A549 (cell line): ENCODE measurements around the gene WDR17. TPM values are rescaled to one million over a fixed set of nuclear protein-coding genes. Genes with fewer than 3 reads are reported as not detected.

ENCODE experiments used
- ATAC-seq, 2 experiments: fragments of 200-7000 bp in 1 of 2; fragments of >200 bp in 1 of 2; cut with Nextera tagmentation in 1 of 2; cut with Tn5 transposase in 1 of 2; 3 replicates each; pipeline versions ENCODE4 v1.8.0 to v1.9.1; 2018 to 2020; ENCODE audit warnings: mild to moderate bottlenecking in 1 of 2, moderate library complexity in 1 of 2
- CTCF ChIA-PET: fragments of 300-600 bp; sonication (Branson Sonifier 250); formaldehyde crosslinking; extraction: SDS; loops from one replicate; lab custom pipeline; 2021; ENCODE audit warnings: antibody characterized with exemption, inconsistent platforms; lab: Yijun Ruan, JAX
- POLR2A ChIA-PET: fragments of 350-600 bp; formaldehyde crosslinking; extraction: SDS; loops from one replicate; lab custom pipeline; 2021; ENCODE audit warnings: antibody characterized with exemption, inconsistent platforms; lab: Yijun Ruan, JAX
- DNase-seq, 2 experiments: peaks; one replicate each; pipeline versions ENCODE4 v3.0.0 to v3.0.0-alpha.2; 2011 to 2016; ENCODE audit warnings: low read depth in 1 of 2, low spot score in 1 of 2
- FAIRE-seq: peaks from 2 replicates; lab custom pipeline; 2011; peaks lifted over from hg19 to GRCh38; lab: Jason Lieb, UNC
- H3K27ac ChIP-seq, 2 experiments: fragments of >200 bp; sonication (Bioruptor Twin); formaldehyde crosslinking; 3 replicates each; pipeline ENCODE4 v1.5.1; 2016 to 2017
- H3K4me1 ChIP-seq: fragments of >200 bp; sonication (Bioruptor Twin); formaldehyde crosslinking; 3 replicates; pipeline ENCODE4 v1.6.1; 2016
- H3K4me2 ChIP-seq: fragments of >200 bp; sonication (Bioruptor Twin); formaldehyde crosslinking; 3 replicates; pipeline ENCODE4 v1.6.1; 2016
- H3K4me3 ChIP-seq: fragments of >200 bp; sonication (Bioruptor Twin); formaldehyde crosslinking; 3 replicates; pipeline ENCODE4 v1.5.1; 2016
- H3K9me3 ChIP-seq: fragments of >200 bp; sonication (Bioruptor Twin); formaldehyde crosslinking; 3 replicates; pipeline ENCODE4 v1.6.1; 2016
- ATOH8 ChIP-seq: fragments of 250-450 bp; sonication (Bioruptor Pico); IDR thresholded peaks from 2 replicates; pipeline ENCODE4 v1.5.0; 2020; ENCODE audit warnings: low read depth, mild to moderate bottlenecking, moderate library complexity
- BCL3 ChIP-seq: fragments of >200 bp; sonication (Bioruptor Twin); formaldehyde crosslinking; IDR thresholded peaks from 3 replicates; pipeline ENCODE4 v1.6.1; 2016
- CBX8 ChIP-seq: fragments of 200-600 bp; sonication (generic); IDR thresholded peaks from 2 replicates; pipeline ENCODE4 v1.6.1; 2016
- CEBPB ChIP-seq, 2 experiments: fragments of >200 bp in 1 of 2; sonication (Bioruptor Twin) in 1 of 2; formaldehyde crosslinking in 1 of 2; IDR thresholded peaks; 2 replicates each; pipeline ENCODE4 v1.6.1; 2012 to 2016
- CTCF ChIP-seq: fragments of >200 bp; sonication (Bioruptor Twin); formaldehyde crosslinking; IDR thresholded peaks from 3 replicates; pipeline ENCODE4 v1.5.1; 2016
- ESRRA ChIP-seq: fragments of 150-350 bp; IDR thresholded peaks from 2 replicates; pipeline ENCODE4 v1.6.1; 2014; ENCODE audit warnings: mild to moderate bottlenecking, low read length, borderline replicate concordance
- FOSB ChIP-seq: fragments of 250-450 bp; sonication (Bioruptor Pico); IDR thresholded peaks from 2 replicates; pipeline ENCODE4 v1.5.0; 2020; ENCODE audit warnings: mild to moderate bottlenecking, moderate library complexity
- HEYL ChIP-seq: fragments of 250-450 bp; sonication (Bioruptor Pico); IDR thresholded peaks from 2 replicates; pipeline ENCODE4 v1.8.0; 2021; ENCODE audit warnings: mild to moderate bottlenecking, moderate library complexity
- HOXA7 ChIP-seq: fragments of 250-450 bp; sonication (Bioruptor Pico); IDR thresholded peaks from 2 replicates; pipeline ENCODE4 v1.5.0; 2020; ENCODE audit warnings: mild to moderate bottlenecking, moderate library complexity
- HOXB5 ChIP-seq: fragments of 250-450 bp; sonication (Bioruptor Pico); IDR thresholded peaks from 2 replicates; pipeline ENCODE4 v1.5.0; 2020; ENCODE audit warnings: mild to moderate bottlenecking, moderate library complexity
- JUNB ChIP-seq: fragments of >200 bp; sonication (Bioruptor Twin); formaldehyde crosslinking; IDR thresholded peaks from 2 replicates; pipeline ENCODE4 v1.6.1; 2016
- KDM5A ChIP-seq: fragments of 200-600 bp; sonication (generic); IDR thresholded peaks from 2 replicates; pipeline ENCODE4 v1.6.1; 2016; ENCODE audit warnings: antibody characterized with exemption, mild to moderate bottlenecking
- MAFK ChIP-seq: fragments of 450-650 bp; IDR thresholded peaks from 2 replicates; pipeline ENCODE4 v1.6.1; 2014; ENCODE audit not compliant: partially characterized antibody
- MAZ ChIP-seq: fragments of 150-350 bp; IDR thresholded peaks from 2 replicates; pipeline ENCODE4 v1.6.1; 2014; ENCODE audit warnings: antibody characterized with exemption, low read depth, low read length, borderline replicate concordance
- MYC ChIP-seq: IDR thresholded peaks from 2 replicates; pipeline ENCODE4 v1.6.1; 2012; ENCODE audit warnings: mild to moderate bottlenecking, inconsistent platforms, low read length, improper control_type of control experiment, borderline replicate concordance
- NPAS2 ChIP-seq: fragments of 250-450 bp; sonication (Bioruptor Pico); IDR thresholded peaks from 2 replicates; pipeline ENCODE4 v1.8.0; 2022; ENCODE audit warnings: mild to moderate bottlenecking, moderate library complexity, borderline replicate concordance
- NR3C1 ChIP-seq: fragments of >200 bp; sonication (Bioruptor Twin); formaldehyde crosslinking; IDR thresholded peaks from 3 replicates; pipeline ENCODE4 v1.6.1; 2017
- PHF8 ChIP-seq: fragments of 200-600 bp; sonication (generic); IDR thresholded peaks from 2 replicates; pipeline ENCODE4 v1.6.1; 2016; ENCODE audit warnings: low read depth, mild to moderate bottlenecking, antibody characterized with exemption, moderate library complexity, borderline replicate concordance
- POLR2A ChIP-seq: IDR thresholded peaks from 2 replicates; pipeline ENCODE4 v1.6.1; 2012; ENCODE audit warnings: mild to moderate bottlenecking, low read length
- POLR2AphosphoS2 ChIP-seq: conservative IDR thresholded peaks from 2 replicates; pipeline ENCODE4 v1.6.1; 2012; ENCODE audit warnings: low read length, improper control_type of control experiment, inconsistent platforms
- RAD21 ChIP-seq, 2 experiments: fragments of >200 bp in 1 of 2; sonication (Bioruptor Twin) in 1 of 2; formaldehyde crosslinking in 1 of 2; IDR thresholded peaks in 1 of 2; conservative IDR thresholded peaks in 1 of 2; 2 replicates in 1 of 2; 3 replicates in 1 of 2; pipeline ENCODE4 v1.6.1; 2012 to 2018; ENCODE audit warnings: inconsistent platforms in 1 of 2
- RCOR1 ChIP-seq: fragments of 150-350 bp; IDR thresholded peaks from 2 replicates; pipeline ENCODE4 v1.6.1; 2014; ENCODE audit warnings: antibody characterized with exemption, low read length, low read depth
- RFX5 ChIP-seq: fragments of 450-650 bp; IDR thresholded peaks from 2 replicates; pipeline ENCODE4 v1.7.1; 2014; ENCODE audit warnings: antibody characterized with exemption, mild to moderate bottlenecking, moderate library complexity
- RNF2 ChIP-seq: fragments of 200-600 bp; sonication (generic); IDR thresholded peaks from 2 replicates; pipeline ENCODE4 v1.6.1; 2016; ENCODE audit warnings: low read depth, mild to moderate bottlenecking, antibody characterized with exemption, moderate library complexity, borderline replicate concordance
- SMC3 ChIP-seq: fragments of >200 bp; sonication (Bioruptor Twin); formaldehyde crosslinking; IDR thresholded peaks from 3 replicates; pipeline ENCODE4 v1.6.1; 2018; ENCODE audit warnings: inconsistent platforms
- TP53 ChIP-seq: fragments of 250-450 bp; sonication (Bioruptor Pico); IDR thresholded peaks from 2 replicates; pipeline ENCODE4 v1.5.0; 2021; ENCODE audit warnings: mild to moderate bottlenecking, moderate library complexity
- ZFP36 ChIP-seq: fragments of 450-650 bp; IDR thresholded peaks from 2 replicates; pipeline ENCODE4 v1.6.1; 2014; ENCODE audit warnings: borderline replicate concordance; ENCODE audit not compliant: partially characterized antibody
- ZSCAN20 ChIP-seq: fragments of 250-450 bp; sonication (Bioruptor Pico); IDR thresholded peaks from 2 replicates; pipeline ENCODE4 v1.8.0; 2022; ENCODE audit warnings: mild to moderate bottlenecking, moderate library complexity
- WGBS: methylation state at CpG from one replicate; pipeline ENCODE4 v1.1.6; 2017; ENCODE audit errors: missing lambda C conversion rate; 5-methylcytosine and 5-hydroxymethylcytosine counted together
- polyA plus RNA-seq, 4 experiments: library from polyadenylated mRNA; depleted of rRNA in 3 of 4; stranded (reverse); fragments of >200 nt; fragmentation: RNase III in 1 of 4; extraction: RNeasy Plus Mini Kit Qiagen cat#74134 plus additional on column Dnase treatment in 1 of 4; gene quantifications; 2 replicates in 3 of 4; 3 replicates in 1 of 4; pipeline ENCODE4 v1.2.3, GENCODE V29; 2011 to 2017
- TF ChIP-seq, protein P1 (sequence below): IDR thresholded peaks from 2 replicates; pipeline ENCODE4 v1.6.1; 2012; ENCODE audit warnings: low read depth, borderline replicate concordance
- TF ChIP-seq, protein P2 (sequence below): fragments of >200 bp; sonication (Bioruptor Twin); formaldehyde crosslinking; IDR thresholded peaks from 2 replicates; pipeline ENCODE4 v1.6.1; 2016
- TF ChIP-seq, protein P3 (sequence below): fragments of 450-650 bp; IDR thresholded peaks from 2 replicates; pipeline ENCODE4 v1.6.1; 2014; ENCODE audit warnings: antibody characterized with exemption

Gene WDR17
- polyA plus RNA-seq, 2 of the 4 experiments (the other 2 are of a cell fraction) = 2.1 to 7.5 TPM

DNA sequence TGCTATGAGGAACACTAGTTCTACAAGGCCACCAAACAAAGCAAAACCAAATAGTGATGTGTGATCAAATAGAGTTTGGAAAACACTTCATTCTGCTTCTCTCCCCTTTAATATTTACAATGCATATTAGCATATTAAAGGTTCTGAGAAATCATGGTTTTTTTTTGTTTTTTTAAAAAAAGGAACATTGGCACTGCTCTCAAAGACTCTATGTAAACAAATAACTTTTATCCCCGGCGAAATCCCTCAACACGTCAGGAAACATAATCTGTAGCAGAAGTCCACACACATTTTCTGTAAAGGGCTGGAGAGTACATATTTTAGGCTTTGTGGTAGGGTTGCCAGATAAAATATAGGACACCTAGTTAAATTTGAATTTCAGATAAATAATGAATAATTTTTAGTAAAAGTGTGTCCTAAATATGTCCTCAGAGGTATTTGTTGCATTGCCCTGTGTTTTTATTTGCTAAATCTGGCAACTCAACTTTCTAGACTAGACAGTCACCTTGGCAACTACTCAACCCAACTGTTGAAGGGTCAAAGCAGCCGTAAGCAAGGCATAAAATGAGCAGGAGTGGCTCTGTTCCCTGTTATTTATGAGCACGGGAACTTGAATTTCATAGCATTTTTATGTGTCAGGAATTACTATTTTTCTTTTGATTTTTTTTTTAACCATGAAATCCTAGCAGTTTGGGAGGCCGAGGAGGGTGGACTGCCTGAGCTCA lies 121.2 kb downstream of the WDR17 start:
- ChIA-PET POLR2A (no interaction called here), CTCF (no interaction called here)
- TF ChIP-seq, protein P1, sequence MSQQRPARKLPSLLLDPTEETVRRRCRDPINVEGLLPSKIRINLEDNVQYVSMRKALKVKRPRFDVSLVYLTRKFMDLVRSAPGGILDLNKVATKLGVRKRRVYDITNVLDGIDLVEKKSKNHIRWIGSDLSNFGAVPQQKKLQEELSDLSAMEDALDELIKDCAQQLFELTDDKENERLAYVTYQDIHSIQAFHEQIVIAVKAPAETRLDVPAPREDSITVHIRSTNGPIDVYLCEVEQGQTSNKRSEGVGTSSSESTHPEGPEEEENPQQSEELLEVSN = no peak
- TF ChIP-seq ZFP36 (no peak), TP53 (CRISPR knock-in tag) (no peak), HEYL (CRISPR knock-in tag) (no peak), JUNB (no peak), HOXB5 (CRISPR knock-in tag) (no peak), RNF2 (no peak), SMC3 (no peak), KDM5A (no peak), ATOH8 (no peak), RCOR1 (no peak), MAFK (no peak), NR3C1 (no peak), POLR2AphosphoS2 (no peak), ESRRA (no peak)
- TF ChIP-seq, protein P2, sequence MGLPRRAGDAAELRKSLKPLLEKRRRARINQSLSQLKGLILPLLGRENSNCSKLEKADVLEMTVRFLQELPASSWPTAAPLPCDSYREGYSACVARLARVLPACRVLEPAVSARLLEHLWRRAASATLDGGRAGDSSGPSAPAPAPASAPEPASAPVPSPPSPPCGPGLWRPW = no peak
- FAIRE-seq = no peak
- Histone ChIP-seq H3K27ac (no peak overlapping the region), H3K4me2 (no peak overlapping the region), H3K9me3 (no peaks in the 10 kb centered on the region), H3K4me3 (no peak overlapping the region), H3K4me1 (0 out of 3 replicates have a peak, but pooled peaks cover 2% of the 10 kb centered on the region)
- no peak for ATAC-seq
- no peak for DNase-seq
- WGBS = 90% methylated on average over 6 of the region's 6 CpGs

- no peak overlapping the region for H3K4me3 ChIP-seq
- POLR2A ChIA-PET = no interaction called here
- ATAC-seq = no peak
These were observed 122.0 kb downstream of the WDR17 start for GRCh38 chr4:176187624-176188023.

DNA sequence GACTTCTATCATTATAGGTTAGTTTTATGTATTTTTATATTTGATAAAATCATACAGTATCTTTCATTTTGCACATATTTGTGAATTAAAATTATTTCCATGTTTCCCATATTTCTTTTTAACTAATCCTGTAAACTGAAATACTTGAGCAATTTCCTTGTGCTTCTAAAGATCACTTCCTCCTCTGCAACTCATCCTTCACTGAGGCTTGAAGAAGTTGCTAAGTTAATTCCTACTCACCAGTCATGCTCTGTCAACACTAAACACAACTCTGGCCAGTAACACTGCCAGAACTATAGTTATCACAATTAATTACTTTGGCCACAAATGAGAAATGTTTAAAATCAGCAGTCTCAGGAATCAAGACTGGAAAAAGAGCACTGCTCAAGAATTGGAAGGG lies 123.0 kb downstream of the WDR17 start:
- no peak overlapping the region for H3K4me3 ChIP-seq
- no peaks in the 10 kb centered on the region for H3K9me3 ChIP-seq
- peaks cover 8% of the 10 kb centered on the region; the same call in 1 of the 3 replicates for H3K4me1 ChIP-seq
- no peak for ATAC-seq
- FAIRE-seq = no peak
- POLR2A ChIA-PET = no interaction called here
- H3K4me2 ChIP-seq = no peak overlapping the region
- CTCF ChIA-PET = no interaction called here
- no peak overlapping the region for H3K27ac ChIP-seq
- no peak for DNase-seq
- no peak for TF ChIP-seq ZSCAN20 (CRISPR knock-in tag)
- TF ChIP-seq FOSB (CRISPR knock-in tag) = no peak
- no peak for TF ChIP-seq CTCF
- no peak for TF ChIP-seq MAZ
- no peak for TF ChIP-seq POLR2A
- no peak for TF ChIP-seq SMC3
- no peak for TF ChIP-seq MYC
- no peak for TF ChIP-seq PHF8
- TF ChIP-seq RAD21 (conservative IDR thresholded peaks at IDR 0.05 in 1 of 2, IDR thresholded peaks at IDR 0.05 in 1 of 2) = no peak
- no peak for TF ChIP-seq HOXA7 (CRISPR knock-in tag)
- TF ChIP-seq, protein P3, sequence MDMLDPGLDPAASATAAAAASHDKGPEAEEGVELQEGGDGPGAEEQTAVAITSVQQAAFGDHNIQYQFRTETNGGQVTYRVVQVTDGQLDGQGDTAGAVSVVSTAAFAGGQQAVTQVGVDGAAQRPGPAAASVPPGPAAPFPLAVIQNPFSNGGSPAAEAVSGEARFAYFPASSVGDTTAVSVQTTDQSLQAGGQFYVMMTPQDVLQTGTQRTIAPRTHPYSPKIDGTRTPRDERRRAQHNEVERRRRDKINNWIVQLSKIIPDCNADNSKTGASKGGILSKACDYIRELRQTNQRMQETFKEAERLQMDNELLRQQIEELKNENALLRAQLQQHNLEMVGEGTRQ = no peak
- TF ChIP-seq CBX8 = no peak
- TF ChIP-seq NPAS2 = no peak
- no peak for TF ChIP-seq BCL3

More at GRCh38 chr4:176187624-176188023, 122.0 kb downstream of the WDR17 start:
- Histone ChIP-seq H3K4me2 (no peak overlapping the region), H3K27ac (no peak overlapping the region), H3K9me3 (no peaks in the 10 kb centered on the region), H3K4me1 (0 out of 3 replicates have a peak, but pooled peaks cover 2% of the 10 kb centered on the region)
- CTCF ChIA-PET = no interaction called here
- FAIRE-seq (no peak), DNase-seq (no peak)
- TF ChIP-seq, protein P2 = no peak
- TF ChIP-seq CEBPB (IDR thresholded peaks at IDR 0.05) (no peak), RFX5 (no peak)
- WGBS = 47% methylated on average over 2 of the region's 2 CpGs
